ENCODE data around the gene PXMP2.

GRCh38 chr12:132740652-132741051 lies 53.3 kb downstream of the PXMP2 start:
- no peak for TF ChIP-seq CTCF (conservative IDR thresholded peaks at IDR 0.05; ENCODE audit: low read length)
- TF ChIP-seq EZH2phosphoT487 (IDR thresholded peaks at IDR 0.05; ENCODE audit: borderline replicate concordance): no peak
